HG03432 (cell line): ENCODE data around the gene LPP.
A peak's percentile ranks its signal among the peaks of the same experiment; 100 is the strongest.

ENCODE experiments used
- ATAC-seq: cut with Tn5 transposase; IDR thresholded peaks from one replicate; pipeline ENCODE4 v1.9.1; 2021; ENCODE audit warnings: mild to moderate bottlenecking, moderate library complexity; ENCODE audit not compliant: unreplicated experiment

The LPP gene

DNA sequence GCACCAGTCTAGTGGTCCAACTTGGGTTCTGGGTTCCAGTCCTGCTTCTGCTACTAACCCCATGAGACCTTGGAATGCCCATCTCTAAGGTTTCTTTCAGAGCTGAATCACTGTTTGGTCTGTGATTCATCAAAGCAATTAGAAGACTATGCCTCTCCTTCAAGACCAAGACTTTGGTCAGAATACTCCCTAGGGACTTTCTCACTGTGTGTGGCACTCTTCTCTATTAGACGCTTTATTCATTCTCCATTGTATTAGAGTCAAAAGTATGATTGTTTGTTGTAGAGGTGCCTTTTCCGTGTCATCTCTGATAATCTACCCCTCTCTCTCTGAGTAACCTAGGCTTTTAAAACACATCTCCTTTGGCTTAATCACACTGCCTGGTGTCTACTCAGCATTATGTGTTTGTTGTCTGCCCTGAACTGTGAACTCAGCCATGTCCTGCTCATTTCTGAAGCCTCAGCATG is 90.5 kb downstream of the LPP start:
- ATAC-seq: peak; percentile 40

DNA sequence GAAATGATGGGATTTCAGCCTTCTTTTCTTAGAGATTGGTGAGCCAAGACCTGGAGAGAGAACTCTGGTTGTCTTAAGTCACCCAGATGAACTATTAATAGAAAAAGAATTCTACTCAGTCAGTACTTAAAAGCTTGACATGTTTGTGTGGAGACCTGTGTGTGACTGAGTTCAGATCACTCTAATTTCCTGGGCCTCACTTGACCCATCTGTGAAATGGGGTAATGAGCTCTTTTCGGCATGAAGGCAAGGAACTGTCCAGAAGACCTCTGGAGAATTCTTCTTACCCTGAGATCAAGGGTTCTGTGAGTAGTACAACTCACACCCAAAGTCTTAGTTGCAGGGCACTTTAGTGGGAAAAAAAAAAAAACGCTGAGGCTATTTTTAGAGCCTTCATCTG is 92.9 kb downstream of the LPP start:
- ATAC-seq: no peak

DNA sequence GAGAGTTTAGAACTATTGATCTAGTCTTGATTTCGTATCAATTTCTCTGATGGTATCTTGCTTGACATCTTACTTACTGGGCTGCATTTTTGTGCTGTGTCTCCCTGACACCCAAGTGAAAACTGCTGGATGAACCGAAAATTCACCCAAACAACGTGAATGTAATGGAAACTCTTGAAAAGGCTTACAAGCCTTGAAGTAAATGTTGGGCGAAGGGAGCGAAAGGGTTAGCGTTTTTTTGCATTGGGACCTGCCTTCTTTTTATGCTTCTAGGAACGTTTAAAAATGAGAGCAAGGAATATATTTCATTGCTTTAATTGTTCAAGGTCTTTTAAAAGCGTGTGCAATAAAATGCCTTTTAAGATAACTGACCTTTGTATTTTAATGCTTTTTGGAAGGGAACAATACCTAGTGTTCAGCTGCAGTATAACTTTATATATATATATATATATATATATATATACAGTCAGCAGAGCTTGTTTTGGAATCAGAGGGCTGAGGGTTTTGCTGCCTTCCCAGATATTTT is 94.1 kb downstream of the LPP start:
- ATAC-seq: no peak

DNA sequence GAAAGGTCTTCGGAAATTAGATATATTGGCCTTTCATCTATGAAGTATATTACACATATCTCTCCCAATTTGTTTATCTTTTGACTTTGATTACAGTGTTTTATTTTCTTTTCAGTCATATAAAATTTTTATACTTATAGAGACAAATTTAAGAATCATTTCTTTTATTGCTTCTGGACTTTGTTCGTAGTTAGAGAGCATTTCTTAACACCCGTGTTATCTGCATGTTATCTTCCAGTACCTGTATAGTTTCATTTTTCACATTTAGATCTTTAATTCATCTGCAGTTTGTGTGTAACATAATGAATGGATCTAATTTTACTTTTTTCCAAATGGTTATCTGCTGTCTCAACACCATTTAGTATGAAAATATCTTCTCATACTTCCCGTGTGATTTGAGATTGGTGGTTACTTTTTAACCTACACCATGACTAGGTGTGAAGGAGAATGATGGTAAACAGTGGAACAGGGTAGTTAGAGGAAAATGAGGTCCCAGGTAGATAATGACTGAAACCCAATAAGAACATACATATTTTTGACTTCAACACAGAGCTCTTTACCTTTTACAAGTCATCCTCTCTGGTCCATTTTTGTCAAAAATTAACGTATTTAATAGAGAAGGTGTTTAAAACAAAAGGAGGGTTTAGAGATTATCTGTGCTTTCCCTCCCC is 99.3 kb downstream of the LPP start:
- ATAC-seq: no peak

DNA sequence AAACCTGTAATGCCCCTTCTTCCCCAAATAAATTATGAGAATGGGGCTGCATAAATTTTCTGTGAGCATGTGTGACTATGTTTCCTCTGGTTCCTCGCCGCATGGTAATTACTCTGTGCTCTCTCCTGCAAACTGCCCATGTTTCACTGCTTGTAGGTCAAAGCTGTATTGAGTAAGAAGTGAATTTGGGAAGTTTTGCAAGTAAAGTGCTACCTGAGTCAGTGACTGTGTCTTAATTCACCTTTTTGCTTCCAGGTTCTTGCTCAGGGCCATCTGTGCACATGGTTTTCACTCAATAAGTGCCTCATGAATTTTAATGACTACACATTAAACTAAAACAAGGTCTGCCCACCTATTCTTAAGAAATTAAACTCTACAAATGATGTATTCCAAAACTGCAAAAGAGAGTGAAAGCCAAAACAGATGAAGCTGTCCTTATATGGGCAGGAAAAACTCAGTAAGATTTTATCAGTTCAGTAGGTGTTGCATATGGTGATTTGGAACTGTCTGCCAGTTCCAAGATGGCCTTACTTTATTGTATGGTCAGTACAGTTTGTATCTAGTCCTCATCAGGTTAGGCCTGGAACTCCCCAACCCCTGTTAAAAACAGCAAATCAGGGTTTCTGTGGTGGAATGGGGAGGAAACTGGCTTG is 100.0 kb downstream of the LPP start:
- ATAC-seq: no peak

DNA sequence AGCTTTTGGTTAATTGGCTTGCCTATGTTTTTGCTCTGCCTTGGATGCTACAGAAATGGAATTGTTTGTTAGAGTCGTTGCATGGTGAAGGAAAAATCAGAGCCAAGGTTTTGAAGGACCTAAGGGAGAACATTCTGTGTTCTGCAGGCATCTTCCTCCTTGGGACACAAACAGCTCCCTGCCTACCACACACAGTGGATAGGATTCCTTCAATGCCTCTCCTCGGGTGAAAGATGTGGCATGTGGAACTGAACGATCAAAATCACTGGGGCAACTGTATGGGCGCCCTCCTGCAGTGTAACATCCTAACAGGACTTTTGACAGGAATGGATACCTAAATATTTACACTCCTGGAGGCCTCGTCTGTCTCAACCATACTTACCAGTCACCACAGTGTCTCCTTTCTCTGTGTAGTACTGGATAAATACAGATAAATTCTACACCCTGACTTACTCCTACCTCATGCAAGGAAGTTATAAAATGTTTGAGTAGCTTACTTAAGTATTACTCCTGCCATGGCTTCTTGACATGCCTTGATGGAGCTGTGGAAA is 100.6 kb downstream of the LPP start:
- ATAC-seq: no peak

DNA sequence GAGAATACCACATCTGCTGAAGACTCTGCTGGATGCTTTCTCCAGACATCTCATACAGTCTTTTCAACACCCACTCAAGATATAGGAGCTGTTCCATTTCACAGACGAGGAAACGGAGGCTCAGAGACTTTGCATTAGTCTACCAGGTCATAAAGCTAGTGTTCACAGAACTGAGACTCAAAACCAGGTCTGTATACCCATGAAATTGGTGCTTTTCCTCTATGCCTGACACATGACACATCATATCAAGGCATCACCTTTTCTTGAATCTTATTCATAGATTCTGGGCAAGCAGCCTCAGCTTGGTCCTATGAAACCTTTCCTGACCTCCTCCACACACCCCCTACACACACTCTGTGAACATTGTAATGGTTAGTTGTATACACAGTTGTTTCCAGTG is 101.2 kb downstream of the LPP start:
- ATAC-seq: no peak

DNA sequence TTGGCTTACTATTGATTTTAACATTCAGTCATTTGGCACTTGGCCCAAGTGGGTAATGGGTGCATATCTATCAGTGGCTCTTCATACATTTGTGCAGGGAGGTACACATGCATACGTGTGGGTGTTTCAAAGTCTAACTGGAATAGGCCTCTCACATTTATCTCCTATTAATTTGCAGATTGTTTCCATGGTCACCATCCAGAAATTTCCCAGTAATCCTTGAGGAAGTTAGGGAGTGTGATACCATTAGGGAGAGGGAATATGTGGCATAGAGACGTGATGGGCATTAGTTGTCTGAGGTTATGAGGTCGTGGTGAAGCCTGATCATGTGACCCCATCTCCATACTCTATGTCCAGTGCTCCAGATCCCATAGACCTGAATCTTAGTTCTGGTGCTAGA is 102.8 kb downstream of the LPP start:
- no peak for ATAC-seq

DNA sequence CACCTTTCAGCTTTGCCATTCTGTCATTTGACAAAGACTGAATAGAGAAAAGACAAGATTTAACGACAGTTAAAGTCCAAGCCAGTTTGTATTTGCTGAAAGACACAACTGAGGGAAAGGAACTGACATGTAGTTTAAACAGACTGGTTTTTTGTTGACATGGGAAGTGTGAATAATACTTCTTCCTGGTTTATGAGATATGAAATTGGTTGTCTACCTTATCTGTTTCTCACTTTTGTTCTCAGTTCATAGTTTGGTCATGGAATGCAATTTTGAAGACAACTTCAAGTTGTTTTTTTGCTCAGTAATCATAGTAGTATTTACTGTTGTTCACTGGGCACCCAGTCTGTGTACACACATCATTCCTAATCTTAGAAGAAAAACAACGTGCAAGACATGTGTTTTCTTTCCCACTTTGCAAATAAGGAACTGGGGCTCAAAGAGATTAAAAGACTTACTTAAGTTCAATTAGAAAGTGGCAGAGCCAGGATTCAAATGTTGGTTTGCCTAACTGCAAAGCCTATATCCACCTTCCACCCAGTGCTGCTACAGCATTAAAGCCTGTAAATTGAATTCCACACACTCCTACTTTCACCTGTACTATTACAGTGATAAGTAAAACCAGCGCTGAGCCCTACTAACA is 103.5 kb downstream of the LPP start:
- ATAC-seq: no peak

DNA sequence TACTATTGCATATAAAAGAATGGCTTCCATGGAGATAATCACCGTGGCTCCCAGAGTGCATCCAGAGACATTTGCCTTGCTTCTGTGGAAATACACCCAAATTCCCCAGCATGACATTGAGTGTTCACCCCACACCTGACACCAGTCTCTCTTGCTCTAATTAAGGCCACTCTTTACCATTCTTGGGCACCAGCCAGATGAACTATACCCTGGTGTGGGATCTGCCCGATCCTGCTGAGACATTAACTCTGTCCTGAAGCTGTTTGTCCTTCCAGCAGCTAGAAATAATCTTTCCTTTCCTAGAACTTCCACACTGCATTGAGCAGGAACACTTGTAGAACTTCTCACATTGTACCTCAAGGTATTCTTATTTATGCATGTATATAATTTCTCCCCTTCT is 105.2 kb downstream of the LPP start:
- ATAC-seq: no peak

DNA sequence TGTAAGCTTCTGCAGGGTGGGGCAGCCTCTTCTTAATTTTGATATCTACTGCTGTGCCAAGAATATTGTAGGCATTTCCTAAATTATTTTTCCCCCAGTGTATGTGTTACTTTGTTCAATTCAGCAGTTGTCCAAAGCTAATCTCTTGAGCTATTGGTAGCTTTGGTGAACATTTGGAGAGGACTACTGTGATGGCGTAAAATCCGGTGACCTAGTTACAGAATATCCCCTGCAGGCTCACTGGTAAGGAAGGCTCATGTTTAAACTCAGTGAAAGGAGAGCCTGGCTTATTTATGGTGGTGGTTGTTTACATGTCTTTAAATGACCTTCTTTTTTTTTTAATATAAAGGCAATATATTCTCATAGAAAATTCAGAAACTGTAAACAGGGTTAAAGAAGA is 105.6 kb downstream of the LPP start:
- ATAC-seq: no peak

DNA sequence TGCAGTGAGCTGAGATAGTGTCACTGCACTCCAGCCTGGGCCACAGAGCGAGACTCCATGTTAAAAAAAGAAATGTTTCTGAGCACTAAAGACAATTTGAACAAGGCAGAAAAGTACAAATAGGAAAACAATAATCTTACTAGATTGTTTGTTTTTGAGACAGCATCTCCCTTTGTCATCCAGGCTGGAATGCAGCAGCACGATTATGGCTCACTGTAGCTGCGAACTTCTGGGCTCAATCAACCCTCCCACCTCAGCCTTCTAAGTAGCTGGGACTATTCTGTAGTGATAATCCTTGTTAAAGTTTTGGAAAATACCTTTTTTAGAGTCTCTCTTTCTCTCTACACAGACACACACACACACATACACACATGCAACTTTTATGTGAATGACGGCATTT is 107.1 kb downstream of the LPP start:
- ATAC-seq: no peak

DNA sequence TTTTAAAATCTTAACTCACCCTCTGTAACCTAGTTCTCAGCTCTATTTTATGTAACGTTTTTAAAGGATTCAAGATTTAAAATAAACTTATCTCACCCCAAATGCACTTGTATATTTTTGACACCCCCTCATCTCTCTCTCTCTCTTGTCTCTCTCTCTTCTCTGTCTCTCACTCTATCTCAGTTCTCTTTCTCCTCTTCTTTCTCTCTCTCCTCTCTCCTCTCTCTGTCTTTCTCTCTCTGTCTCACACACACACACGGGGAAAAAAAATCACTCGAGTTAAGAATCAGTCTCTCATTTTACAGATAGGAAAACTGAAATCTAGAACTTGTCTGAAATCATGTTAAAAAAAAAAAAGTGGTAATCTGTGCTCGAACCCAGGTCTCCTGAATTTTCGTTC is 108.5 kb downstream of the LPP start:
- ATAC-seq: no peak

DNA sequence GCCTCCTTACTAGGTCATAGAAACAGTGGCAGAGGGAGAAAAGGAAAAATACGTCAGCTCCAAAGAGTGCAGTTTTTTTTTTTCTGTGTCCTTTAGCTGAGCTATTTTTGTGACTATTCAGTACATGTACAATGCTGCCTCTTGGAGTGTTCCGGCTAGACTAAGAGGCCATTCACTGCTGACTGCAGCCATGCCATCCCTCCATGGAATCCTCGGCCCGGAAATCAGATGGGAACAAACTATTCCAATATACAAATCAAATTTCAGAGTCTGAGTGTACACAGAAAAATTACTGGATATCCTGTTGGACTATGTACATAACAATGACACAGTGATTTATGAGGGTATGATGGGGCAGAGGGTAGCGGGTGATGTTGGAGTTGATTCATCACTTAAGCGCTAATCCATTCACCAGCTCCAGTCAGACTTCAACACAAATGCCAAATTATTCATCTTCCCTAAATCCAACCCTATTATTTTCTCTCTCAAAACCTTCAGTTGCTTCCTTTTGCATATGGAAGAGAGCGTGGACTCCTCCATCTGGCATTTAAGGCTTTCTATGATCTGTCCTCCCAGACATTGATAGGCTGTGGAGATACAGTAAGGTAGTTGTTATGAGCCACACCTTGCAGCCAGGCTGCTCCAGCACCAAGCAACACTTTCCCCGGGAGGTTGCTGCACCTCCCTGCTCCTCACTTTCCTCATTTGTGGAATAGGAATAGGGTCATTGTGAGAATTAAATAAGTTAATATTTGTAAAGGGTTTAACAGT is 109.1 kb downstream of the LPP start:
- no peak for ATAC-seq

DNA sequence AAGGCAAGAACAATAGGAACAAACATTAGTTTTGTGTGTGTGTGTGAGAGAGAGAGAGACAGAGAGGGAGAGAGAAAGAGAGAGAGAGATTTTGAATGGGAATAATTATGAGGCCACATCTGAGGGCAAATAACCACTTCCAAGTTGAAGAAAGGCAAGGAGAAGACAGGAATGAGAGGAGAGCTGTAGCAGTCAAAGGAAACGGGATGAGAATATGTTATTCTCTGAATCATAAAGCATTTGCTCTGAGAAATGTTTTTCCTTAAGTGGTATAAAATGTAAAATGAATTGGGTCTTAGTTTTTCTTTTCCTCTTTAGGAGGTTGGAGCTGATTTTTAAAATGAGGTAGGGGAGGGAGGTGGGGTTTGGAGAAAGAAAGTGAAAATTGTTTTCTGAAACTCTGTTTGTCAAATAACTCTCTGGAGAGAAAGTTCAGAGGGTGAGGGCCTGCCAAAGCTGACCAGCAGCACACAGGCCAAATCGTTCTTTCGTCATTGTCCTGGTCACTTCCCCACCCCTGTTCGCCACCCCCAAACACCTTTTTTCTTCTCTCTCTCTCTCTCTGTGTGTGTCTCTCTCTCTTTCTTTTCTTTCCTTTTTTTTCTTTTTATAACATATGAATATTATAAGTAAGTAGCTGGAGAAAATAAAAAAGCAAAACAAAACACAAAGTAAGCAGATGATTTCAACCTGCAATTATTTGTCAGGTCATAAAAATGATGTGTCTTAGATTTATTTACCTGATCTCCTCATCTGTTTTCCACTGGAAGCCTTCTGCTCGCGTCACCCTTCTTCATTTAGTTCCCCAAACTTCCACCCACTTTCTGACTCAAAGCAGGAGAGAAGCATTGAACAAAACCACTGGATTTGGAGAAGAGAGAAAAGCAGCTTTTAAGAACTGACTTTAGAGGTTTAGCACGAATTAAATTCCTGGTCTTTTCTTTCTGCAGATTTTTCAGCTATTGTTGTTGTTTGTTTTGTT is 110.6 kb downstream of the LPP start:
- no peak for ATAC-seq

DNA sequence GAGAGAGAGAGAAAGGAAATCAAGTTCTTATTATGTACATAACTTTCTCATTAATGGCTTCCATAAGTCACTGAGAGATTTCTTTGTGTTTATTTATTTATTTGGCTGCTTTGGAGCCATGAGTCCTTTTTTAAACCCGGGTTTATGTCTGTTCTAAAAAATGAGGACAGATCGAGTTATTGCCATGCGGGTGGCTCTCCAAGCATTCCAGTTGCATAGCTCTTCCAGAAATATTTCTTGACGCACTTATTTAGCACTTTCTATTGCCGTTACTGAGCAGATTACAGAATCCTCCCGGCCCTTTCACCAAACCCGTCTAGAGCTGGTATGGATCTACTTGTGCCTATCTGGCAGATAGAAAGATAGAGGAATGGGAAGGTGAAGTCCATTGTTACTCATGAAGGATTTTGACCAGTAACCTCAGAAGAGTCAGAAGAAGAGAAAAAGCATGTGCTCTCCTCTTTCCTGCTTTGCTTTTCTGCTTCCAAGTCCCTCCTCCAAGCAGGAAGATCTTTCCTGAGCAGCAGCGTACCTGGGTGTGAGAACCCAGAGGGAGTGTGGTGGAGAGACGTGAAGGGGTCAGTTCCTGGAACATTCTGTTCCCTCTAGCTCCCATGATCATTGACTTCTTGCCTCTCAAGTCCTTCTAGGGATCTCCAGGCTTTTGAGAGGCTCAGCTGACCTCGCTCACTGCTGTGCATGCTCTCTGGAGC is 112.8 kb downstream of the LPP start:
- no peak for ATAC-seq

DNA sequence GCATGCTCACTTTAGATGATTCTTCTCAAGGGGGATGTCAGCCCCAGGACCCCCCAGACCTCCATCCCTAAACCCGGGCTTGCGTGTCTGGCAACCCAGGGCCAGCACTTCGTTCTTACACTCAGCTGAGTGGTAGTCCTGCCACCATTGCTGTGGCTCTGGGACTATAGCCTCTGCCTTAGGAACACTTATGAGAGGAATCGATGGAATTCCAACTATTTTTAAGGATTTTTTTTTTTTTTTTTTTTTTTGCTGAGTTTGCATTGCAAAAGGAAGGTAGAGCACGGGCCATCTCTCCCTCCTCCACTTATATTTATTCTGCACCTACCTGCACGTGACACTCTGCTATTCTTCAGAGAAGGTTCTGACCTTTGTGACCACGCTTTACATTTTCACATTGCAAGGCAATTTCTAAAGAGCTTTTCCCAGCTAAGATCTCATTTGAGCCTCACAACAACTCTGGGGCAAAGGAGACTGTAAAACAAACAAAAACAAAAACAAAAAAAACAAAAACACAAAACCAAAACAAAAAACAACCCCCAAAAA is 113.9 kb downstream of the LPP start:
- no peak for ATAC-seq

DNA sequence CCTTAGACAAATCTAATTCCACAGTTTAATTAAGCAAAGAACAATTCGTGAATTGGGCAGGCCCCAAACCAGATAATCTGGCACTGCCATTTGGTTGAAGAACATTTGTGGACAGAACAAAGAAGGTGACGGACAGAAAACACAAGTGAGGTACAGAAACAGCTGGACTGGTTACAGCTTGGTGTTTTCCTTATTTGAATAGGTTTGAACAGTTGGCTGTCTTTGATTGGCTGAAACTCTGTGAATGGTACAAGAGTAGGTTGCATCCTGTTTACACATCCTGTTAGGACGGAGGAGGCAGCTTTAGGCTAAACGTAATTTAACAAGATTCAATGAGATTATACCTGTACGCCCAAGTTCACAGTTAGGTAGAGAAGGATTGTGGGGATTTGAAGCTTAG is 114.4 kb downstream of the LPP start:
- no peak for ATAC-seq

DNA sequence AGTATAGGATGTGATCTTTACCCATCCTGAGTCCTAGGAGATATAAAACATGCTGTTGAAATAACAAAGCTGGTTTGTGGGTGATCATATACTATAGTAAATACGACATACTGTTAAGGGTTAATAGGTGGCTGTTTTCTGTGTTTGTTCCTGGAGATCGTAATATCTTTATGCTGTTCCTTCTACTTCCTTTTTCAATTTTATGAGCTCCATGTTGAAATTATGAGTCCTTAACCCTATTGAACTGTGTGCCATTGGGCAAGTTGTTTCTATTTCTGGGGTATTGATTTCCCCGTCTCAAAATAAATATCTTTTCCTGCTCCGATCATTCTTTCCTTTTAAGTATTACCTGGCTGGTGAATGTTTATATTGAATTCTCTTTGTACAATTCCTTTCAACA is 115.1 kb downstream of the LPP start:
- no peak for ATAC-seq
